GM15510 (cell line): ENCODE results near the gene NFIA.

Experiments
- POLR2A ChIP-seq: IDR thresholded peaks from 3 replicates; pipeline ENCODE4 v1.6.1; 2011; ENCODE audit warnings: borderline replicate concordance; ENCODE audit not compliant: insufficient read length; ENCODE audit errors: extremely low read depth

NFIA gene

DNA sequence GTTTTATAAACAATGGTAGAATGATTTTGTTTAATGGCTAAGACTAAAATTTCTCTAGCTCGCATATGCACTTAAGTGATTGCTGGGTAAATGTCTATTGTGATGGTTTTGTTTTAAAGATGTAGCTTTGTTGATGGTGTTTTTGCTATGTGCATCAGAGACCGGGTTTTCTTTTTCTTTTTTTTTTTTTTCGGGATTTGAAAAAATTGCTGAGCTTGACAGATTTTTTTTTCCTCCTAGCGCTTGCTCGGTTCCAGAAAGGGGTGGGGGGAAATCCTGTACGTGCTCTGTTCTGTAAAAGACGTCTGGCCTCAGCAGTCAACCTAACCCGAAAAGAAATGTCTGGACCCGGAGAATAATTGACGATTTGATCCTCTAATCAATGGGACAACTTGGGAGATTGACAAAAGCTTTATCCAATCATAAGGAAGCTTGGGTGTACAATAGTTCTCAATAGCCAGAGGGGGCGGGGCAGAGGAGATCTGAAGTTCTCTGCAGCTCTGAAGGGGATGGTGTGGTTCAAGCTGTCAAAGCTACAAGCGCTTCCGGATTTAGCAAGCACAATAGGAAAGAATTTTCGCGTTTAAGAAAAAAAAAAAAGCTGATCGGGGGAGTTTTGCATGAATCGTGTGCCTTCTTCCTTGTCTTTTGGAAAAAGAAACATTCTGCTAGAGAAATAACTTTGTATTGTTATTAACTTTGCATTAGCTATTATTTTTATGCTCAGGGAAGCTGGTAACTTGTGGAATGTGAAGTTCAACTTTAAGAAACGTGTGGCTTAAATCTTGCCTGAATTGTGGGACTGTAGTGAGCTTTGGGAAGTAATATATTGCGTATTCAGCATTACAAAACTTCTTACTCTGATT lies 4.5 kb upstream of the NFIA start:
- no peak for TF ChIP-seq POLR2A

DNA sequence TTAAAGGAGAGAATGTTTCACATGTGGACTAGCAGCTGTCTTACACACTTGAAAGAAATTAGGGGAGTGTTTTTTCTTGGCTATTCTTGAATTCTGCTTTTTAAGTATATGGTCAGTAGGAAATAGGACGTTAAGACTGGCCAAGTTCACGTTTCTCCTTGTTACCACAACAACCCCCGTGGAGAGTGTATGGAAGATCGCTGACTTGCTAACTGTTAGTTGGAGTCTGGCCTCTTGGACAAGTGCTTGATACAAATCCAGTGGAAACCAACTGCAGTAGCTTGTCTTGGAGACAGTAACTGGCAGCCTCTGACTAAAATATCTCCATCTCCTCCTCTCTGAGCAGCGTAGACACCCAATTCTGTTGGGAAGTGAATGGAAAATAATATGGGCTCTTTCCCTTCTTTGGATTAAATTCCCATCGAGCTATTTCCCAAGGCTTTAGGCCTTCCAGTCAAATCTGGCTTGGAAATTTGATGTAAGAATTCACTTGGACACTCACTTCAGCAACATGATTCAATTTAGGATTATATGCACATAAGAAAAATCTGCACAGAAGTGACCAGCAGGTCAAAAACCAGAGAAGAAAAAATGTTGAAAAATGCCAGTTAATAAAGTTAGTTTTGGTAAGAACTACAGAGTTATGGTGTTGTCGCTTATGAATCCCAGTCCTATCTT lies 3.6 kb upstream of the NFIA start:
- no peak for TF ChIP-seq POLR2A

DNA sequence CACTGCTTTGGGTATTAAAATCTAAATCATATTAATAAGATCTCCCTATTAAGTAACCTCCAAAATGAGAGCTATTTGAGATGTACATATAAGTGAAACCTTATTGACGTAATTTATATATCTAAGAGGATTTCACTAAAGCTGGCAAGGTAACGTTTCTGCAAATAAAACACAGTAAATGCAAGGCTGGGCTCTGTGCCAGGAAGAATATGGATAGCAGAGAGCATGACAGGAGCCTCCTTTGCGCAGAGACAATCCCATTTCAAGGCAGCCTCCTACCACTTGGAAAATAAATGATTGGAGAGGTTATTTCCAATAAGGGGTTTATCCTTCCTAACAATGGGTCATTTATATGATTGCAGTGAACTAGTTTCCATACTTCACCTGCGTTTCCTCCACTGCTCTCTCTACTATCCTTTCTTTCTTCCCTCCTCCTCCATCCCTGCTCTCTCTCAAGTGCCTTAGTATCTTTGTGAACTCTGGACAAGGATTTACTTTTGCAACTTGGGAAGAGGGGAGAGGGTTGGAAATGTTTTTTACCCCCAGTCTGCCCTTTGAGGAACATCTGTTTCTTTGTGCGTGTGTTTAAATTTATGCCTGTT lies 3.0 kb upstream of the NFIA start:
- no peak for TF ChIP-seq POLR2A

DNA sequence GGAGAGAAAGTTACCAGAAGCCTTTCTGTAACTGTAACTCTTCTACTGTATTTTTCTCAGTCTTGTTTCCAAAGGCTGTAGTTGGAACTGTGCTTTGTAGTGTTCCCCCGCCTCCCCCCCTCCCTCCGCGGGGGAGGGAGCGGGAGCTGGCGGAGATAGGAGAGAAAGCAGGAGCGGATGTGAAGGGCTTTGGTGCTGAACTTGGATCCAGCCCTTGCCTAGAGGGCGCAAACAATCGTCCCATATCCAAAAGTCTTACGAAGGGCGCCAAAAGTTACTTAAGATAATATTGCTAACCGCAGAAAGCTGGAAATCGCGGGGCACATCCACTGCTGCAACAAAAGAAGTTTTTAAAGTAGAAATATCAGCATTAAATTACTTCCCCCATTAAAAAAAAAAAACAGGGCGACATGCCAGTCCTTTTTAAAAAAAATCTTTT lies 2.4 kb upstream of the NFIA start:
- TF ChIP-seq POLR2A, result no peak

DNA sequence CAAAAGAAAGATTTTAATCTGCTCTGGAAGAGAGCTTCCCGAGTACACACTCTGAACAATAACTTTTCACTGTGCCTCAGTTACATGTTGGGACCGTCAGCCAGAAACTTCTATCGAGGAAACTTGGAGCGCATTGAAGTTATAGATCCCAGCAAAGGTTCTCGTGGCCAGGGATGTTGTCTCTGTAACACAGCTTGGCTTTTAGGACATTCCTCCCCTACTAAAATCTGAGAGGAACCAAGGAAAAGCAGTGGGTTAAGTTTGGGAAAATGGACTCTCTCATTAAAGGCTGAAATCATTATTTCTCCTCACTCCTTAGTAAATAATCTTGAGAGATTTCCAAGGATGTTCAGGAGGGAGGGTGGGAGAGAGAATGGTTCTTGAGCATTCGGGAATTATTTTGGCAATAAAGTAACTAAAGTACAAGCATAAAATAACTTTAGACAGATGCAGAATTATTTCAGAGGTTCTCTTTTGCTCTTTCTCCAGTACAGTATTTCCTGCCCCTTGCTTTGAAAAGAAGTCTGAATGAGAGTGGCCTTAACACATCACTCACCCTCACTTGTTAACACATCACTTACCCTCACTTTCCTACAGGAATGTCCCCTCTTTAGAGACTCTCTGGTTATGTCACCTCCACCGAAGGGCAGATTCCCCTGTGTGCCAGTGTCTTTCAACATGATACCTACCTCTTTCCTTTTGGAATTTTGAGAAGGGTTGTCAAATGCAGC lies 1.8 kb upstream of the NFIA start:
- TF ChIP-seq POLR2A, result no peak

DNA sequence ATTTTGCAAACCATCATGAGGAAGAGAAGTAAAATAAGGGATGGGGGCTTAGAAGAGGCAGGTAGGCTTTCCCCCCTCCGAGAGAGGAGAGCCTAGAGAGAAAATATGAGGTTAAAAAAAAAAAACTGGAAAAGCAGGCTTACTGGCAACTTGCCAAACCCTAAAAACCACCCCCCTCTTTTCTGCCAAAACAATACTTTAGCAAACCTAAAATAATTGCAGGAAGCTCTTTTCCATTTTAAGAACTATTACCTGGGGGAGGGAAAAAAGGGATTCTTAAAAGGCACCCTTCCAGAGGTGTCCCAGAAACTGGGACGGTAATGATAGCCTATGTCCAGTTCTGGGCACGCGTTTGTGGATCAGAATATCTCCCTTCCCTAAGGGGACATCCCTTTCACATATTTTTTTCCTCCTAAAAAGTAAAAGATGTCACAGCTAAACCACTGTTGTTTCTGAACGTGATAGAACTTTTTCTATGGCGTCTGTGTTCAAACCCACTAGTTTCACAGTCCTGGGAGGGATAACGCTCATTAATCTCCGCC lies 1.1 kb upstream of the NFIA start:
- no peak for TF ChIP-seq POLR2A

DNA sequence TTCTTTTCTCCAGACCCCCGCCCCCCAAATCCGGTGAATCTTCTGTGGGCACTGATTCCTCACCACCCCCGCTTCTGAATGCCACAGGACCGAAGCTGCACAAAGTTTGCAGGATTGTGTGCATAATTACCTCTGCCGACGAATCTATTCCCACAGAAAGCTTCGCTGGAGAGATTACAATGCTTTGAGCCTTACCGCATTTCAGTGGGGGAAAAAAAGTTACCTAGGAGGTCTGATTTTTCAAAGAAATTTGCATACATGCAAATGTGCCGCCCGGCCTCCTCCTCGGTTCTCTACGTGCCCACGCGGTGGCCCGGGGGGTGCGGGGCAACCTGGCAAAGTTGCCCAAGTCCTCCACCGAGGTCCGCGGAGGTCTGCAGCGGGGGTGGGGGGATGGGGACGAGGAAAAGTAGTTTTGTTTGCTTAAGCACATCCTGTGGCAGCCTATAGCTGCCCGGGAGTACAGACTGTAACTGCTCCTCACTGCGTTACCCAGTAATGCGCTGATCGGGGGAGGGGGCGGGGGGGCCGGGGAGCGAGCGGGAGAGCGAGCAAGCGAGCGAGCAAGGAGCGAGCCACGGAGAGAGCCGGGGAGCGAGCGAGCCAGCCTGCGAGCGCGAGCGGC lies 563 bp upstream of the NFIA start:
- TF ChIP-seq POLR2A, result no peak

DNA sequence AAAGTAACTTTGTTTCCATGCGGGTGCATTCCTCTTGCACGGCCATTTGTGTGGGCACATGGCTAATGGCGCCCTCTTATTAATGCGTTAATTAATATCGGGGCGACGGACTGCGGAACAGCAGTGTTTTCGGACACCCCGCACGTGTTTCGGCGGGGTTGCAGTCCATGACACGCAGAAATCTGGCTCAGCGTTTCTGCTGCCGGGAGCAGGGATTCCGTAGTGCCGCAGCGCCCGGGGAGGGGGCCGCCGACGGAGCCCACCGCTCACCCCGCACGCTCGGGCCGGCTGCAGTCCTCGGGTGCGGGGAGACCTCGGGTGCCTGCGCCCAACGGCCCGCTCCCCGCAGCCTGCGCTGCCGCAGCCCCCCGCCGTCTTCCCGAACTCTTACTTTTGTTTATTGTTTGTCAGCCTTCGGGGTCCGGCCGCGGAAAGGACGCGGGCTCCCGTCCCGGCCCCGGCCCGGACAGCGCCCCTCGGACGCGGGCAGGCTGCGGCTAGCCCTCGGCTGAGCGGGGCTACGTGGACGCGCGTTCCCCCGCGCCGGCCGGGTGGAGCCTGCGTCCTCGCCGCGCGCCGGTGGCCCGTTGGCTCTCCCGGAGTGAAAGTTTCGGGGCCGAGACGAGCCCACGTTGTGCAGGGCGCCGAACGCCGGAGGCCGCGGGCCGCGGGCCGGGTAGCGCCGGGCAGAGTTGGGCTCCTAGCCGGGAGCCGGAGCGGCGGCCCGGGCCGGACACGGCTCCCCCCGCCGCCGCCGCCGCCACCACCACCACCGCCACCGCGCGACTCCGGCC lies 849 bp downstream of the NFIA start:
- TF ChIP-seq POLR2A, result no peak

DNA sequence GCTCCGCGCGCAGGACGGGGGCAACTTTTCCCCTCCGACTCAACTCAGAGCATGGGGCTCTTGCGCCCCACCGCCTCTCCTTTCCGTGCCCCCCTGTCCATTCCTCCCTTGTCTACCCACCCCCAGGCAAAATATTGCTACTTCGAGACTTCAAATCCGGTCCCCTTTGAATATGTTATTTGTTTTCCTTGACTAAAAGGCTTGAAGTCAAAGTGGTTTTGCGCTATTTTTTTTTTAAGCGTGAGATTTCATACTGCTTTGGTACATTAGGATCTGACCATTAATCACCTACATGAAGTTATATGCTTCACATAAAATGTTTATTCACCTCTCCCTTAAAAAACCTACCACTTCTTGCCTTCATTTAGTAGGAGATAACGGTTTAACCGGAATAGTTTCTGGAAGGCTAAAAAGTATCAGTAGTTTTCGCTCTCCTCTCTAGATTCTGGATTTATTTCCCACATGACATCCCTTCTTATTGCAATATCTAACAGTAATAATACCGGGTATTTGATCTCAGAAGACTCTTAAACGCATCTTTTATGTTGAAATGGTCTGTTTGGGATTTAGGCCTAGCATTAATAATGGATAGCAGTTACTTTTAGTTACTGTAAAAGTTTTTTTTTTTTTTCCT lies 1.6 kb downstream of the NFIA start:
- no peak for TF ChIP-seq POLR2A

DNA sequence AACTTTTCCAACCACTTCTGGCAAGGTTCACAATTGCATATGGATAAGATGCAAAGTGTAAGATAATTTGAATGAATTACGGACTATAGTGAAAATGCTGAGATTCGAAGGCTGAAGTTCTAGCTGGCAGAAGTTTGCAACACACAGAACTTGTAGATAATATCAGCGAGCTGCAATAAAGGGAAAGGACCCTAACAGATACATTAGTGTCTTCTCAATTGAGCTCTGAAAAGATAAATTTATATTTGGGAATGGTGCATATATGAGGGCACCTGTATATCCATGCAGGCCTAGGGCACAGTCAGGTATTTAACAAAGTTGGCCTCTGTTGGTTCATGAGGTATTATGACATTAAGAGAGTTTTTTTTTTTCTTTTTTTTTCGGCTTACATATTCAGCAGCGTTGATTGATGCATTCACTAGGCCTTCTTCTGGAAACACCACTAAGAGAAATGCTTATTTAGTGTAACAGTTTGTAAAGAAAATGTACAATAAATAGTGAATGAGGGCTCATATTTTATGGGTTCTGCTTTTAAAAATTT lies 2.2 kb downstream of the NFIA start:
- no peak for TF ChIP-seq POLR2A

DNA sequence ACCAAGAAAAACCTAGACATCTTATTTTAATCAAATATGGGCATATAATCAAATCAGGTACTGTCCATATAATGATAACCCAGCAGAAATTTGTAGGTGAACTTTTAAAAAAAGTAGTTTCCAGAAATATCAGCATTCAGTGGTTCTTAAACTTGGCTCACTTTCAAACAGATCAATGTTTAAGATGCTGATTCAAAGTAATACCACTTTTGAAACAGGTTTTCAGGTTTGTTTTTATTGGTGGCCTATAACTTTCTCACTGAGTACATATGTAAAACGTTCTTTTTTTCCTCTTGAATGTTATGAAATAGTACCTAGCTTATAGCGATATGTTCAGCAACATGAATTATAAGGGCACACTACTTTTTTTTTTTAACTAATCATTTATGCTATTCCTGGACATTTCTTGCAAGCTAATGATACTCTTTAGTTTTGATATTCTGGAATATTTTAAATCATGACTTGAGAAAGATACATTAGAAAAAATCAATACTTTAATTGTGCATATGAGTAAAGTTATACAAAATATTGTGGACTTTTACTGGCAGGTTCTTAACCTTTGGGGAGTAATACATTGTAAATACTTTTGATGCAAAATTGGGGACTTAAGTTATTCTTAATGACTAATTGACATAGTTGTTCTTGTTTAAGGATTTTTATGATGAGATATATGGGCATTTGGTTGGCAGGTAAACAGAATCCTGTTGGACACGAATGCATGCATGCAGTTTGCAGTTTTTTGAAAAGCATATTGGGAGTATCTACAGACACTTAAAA lies 3.0 kb downstream of the NFIA start:
- no peak for TF ChIP-seq POLR2A

DNA sequence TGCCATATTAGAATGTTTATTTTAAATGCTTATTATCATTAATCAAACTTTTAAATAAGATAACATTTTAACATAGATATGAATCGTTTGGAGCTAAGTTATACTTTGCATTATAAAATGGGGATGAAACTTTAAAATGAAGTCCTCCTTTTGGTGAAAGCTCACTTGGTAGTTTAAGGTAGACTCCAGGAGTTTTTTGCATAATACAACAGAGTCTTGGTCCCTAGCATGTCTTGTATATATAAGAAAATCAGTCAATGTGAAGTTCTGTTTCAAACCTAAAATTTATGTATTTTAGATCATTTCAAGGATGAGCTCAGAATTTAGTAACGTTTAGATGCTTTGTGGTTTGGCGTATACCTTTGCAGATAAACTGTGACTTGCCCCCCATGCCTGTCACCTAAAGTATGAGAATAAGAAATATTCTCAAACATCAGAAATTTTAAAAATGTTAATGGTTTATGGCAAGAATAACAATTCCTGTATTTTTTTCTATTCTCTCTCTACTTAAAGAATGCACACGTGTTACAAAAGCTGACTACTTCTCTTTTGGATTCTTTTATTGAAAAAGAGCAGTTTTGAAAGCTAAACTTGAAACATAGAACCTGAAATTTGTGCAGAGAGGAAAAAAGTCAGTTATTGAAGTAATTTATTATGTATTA lies 3.8 kb downstream of the NFIA start:
- no peak for TF ChIP-seq POLR2A

DNA sequence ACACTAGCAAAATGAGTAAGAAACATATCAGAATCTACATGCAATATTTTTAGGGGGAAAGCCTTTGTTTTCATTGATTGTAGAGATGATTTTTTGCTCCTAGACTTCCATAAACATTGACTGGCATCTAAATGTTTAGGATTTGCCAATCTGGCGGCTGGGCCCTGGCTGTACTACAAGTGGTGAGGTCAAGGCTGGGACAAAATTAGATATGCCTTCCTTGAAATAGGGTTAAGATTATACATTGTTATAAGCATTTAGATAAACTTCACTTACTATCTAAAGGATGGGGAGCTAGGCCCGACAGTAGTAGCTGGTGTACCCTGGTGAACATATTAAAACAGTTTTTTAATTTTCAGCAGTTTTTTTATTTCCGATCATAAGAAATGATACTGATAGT lies 5.2 kb downstream of the NFIA start:
- TF ChIP-seq POLR2A, result no peak
